IPS DF 19.7 (cell line): ENCODE measurements around the gene MOB4.
A peak's percentile ranks its signal among the peaks of the same experiment; 100 is the strongest.
"Not testable (repeated sequence)": the region's sequence is repeated elsewhere in the genome, so short reads cannot be mapped to it uniquely, and the experiment has no call there.

Experiments used
- DNase-seq: peaks from one replicate; pipeline ENCODE4 v3.0.0-alpha.2; 2013; ENCODE audit warnings: low read depth, low spot score

Gene MOB4

GRCh38 chr2:197514754-197515153, 1.1 kb upstream of the MOB4 start:
- DNase-seq = no peak

- DNase-seq = no peak
Observed at GRCh38 chr2:197515315-197515738, 539 bp upstream of the MOB4 start.

GRCh38 chr2:197516393-197516761, 511 bp downstream of the MOB4 start:
- no peak for DNase-seq

DNA sequence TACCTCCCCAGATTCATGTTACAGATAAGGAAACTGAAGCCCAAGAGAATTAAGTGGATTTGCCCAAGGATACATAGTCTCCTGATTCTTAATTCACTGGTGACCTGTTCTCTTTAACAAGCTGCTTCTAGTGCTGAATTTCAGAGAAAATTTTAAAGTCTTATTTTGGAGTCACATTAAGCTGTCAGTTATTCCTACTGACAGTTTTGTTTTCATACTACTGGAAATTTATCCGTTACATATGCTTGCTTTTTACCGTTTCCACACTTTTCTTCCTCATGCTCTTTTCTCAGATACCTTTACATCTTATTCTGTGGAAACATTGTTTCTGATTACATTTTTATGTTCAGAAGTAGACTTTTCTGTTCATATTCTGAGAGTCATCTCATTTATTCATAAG, 1.3 kb downstream of the MOB4 start:
- no peak for DNase-seq

DNA sequence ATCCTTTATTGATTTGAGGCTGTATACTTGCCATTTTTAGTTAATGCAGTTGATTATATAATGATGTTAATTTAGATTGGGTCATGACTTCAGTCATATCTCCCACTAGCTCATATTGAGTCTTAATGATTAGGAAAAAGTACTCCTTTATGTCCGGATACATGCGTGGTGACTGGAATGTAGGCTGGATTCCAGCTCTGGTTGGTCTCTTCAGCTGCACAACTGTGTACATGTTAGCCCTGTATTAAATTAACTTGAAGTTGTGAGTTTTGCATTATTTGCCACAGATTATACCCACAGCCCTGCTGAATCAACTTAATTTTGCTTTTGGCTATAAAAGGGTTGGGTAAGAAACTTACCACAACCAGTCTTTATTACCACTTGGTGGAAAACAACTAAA, 22.5 kb downstream of the MOB4 start:
- DNase-seq = no peak

GRCh38 chr2:197539734-197540133, 23.9 kb downstream of the MOB4 start:
- DNase-seq = no peak

DNA sequence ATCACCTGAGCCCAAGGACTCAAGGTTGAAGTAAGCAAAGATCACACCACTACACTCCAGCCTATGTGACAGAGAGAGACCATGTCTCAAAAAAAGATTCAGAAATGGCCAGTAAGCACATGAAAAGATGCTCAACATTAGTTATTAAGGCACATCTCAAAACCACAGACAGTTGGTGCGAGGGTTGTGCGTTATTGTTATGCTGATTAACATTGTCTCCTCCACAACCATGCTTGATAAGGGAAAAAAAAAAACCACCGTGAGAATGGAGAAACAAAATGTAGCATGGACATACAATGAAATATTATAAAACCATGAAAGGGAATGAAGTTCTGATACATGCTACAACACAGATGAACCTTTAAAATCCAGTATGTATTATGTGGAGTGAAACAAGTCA, 27.3 kb downstream of the MOB4 start:
- DNase-seq = no peak

- DNase-seq = no peak
Observed at GRCh38 chr2:197547163-197547900, 31.5 kb downstream of the MOB4 start.

- no peak for DNase-seq
Observed at GRCh38 chr2:197548582-197548981, 32.7 kb downstream of the MOB4 start.

DNA sequence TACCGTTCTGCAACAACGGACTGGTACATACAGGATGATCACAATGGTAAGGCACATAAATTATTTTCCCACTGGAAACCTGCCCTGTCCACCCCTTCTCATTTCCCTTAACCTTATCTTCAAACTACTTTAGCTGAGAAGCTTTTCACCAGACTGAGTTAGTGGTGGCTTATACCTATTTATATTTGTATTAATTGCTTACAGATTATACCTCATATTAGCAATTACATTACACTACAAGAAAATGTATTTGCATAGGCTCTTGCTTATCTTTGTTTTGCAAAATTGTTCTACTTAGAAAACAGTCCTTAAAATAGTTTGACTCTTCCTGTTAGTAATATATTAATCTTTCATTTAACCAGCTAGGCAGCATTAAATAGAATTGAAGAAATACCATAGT, 35.4 kb downstream of the MOB4 start:
- DNase-seq = not testable (repeated sequence)

DNA sequence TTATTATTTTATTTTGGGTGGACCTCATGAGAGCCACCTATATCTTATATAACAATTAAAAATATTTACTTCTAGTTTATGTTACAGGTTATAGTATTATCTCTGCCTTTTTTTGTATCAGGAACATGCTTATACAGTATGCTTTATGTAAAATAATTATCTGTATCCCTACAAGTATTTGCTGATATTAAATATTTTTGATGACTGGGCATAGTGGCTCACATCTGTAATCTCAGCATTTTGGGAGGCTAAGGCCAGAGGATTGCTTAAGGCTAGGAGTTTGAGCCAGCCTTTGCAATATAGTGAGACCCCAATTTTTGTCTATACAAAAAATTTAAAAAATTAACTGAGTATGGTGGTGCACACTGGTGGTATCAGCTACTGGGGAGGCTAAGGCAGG, 39.6 kb downstream of the MOB4 start:
- no peak for DNase-seq

- no peak for DNase-seq
Observed at GRCh38 chr2:197556456-197556855, 40.6 kb downstream of the MOB4 start.

GRCh38 chr2:197558393-197558792, 42.5 kb downstream of the MOB4 start:
- no peak for DNase-seq

DNA sequence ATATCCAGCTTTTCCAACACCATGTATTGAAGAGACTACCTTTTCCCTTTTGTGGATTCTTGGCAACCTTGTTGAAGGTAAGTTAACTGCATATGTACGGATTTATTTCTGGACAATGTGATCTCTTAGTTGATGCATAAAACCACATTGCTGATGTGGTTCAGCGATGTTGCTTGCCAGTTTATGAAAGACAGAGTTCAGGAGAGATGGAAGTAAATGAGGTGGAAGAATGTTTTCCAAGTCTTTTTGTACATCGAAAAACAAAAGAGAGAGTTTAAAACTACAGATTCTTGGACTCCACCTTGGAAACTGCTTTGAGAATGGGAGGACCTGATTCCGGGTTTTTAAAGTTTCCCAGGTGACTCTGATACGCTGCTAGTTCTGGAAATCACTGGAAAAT, 43.8 kb downstream of the MOB4 start:
- no peak for DNase-seq

DNA sequence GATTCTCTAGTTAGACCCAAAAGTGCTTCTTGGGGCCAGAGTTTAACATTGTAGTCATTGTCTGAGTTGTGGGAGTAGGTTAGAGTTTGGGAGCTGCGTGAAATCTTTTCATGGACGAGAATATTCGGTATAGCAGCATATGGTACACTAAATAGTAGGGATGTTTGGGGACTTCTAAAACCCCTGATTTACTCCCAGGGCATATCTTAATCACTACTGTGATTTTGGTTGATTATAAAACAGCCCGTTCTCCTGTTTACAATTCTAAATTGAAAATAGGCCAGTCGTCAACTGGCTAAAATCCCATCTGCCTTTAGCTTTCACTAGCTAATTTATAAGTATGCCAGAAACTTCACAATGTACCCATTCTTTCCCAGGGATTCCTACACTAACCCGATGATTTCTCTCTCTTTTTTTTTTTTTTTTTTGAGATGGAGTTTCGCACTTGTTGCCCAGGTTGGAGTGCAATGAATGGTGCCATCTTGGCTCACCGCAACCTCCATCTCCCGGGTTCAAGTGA, 44.3 kb downstream of the MOB4 start:
- DNase-seq = no peak

DNA sequence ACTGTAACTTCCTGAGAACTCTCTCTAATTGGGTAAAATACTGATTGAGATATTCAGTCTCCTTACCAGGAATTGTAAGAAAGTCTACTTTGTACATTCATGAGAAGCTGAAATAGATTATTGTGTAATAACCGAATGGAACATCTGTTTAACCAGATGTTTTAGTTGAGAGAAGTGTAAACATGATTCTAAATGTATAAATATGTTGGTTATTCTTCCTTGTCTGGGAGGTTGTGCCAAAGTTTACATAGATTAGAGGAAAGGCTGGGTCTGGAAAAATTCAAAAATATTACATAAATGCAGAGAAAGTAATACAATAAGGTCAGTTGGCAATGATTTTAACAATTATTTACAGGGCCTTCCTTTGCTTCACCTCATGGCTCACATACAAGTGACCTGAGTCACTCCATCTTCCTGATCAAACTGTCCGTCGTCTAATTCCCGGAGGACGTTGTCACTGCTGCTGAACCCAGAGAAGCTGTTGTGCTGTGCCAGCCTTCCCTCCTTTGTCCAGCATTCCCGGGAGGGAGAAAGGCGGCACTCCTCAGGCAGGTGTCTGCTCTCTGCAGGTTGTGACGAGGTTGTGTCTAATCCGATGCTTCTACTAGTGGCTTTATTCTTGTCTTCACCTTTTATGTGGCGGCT, 55.9 kb downstream of the MOB4 start:
- no peak for DNase-seq

DNA sequence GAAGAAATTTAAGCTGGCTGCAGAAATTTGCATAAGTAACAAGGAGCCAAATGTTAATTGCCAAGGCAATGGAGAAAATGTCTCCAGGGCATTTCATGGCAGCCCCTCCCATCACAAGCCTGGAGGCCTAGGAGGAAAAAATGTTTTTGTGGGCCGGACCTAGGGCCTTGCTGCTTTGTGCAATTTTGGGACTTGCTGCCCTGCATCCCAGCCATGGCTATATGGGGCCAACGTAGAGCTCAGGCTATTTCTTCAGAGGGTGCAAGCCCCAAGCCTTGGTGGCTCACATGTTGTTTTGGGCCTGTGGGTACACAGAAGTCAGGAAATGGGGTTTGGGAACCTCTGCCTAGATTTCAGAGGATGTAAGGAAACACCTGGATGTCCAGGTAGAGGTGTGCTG, 57.7 kb downstream of the MOB4 start:
- DNase-seq = no peak

- no peak for DNase-seq
Observed at GRCh38 chr2:197575987-197576386, 60.1 kb downstream of the MOB4 start.

DNA sequence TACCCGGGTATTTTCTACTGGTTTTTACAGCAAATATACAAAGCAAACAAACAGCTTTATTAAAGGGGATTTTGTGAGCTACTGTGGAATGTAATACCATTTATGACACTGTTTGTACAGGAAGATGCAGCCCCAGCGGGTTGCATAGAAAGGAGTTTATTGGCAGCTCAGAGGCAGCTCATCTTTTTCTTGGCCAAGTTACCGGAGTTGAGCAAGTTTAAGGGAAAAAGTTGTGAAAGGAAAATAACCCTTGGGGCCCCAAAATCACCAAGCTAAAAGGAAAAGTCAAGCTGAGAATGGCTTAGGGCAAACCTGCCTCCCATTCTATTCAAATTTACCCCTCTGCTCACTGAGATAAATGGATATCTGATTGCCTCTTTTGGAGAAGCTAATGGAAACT, 60.8 kb downstream of the MOB4 start:
- DNase-seq = no peak

DNA sequence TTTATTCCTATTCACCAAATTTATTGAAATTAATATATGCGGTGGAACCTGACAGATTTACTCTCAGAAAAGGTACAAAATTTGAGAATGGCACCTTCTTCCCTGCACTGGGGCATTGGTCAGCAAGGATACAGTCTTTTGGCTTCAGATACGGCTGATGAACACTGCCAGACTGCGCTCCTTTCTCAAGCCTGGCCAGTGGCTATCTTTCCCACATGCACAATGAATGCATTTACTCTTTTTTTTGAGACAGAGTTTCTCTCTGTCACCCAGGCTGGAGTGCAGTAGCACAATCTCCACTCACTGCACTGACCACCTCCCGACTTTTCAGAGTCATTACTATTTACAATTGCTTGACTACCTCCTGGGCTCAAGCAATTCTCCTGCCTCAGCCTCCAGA, 61.6 kb downstream of the MOB4 start:
- no peak for DNase-seq

GRCh38 chr2:197578294-197578693, 62.4 kb downstream of the MOB4 start:
- DNase-seq = peak; percentile 45

GRCh38 chr2:197580166-197580565, 64.3 kb downstream of the MOB4 start:
- not testable (repeated sequence) for DNase-seq

DNA sequence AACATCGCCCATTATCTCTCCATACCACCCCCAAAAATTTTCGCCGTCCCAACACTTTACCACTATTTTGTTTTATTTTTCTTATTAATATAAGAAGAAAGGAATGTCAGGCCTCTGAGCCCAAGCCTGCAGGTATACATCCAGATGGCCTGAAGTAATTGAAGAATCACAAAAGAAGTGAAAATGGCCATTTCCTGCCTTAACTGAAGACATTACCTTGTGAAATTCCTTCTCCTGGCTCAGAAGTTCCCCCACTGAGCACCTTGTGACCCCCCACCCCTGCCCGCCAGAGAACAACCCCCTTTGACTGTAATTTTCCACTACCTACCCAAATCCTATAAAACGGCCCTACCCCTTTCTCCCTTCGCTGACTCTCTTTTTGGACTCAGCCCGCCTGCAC, 71.4 kb downstream of the MOB4 start:
- peak; percentile 40 for DNase-seq
